Measurements from ENCODE around the gene RASA4.
"Not testable (repeated sequence)": the region's sequence is repeated elsewhere in the genome, so short reads cannot be mapped to it uniquely, and the experiment has no call there.

DNA sequence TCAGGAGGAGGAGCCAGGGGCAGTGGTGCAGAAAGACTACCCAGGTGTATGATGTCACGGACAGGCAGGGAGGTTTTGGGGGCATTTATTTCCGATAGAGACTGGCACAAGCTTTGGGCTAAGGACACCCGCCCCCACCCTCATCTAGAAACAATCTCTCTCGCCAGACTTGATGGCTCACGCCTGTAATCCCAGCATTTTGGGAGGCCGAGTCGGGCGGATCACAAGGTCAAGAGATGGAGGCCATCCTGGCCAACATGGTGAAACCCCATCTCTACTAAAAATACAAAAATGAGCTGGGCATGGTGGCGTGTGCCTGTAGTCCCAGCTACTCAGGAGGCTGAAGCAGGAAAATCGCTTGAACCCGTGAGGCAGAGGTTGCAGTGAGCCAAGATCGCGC is 20.4 kb upstream of the RASA4 start:
- TF ChIP-seq, protein P1, sequence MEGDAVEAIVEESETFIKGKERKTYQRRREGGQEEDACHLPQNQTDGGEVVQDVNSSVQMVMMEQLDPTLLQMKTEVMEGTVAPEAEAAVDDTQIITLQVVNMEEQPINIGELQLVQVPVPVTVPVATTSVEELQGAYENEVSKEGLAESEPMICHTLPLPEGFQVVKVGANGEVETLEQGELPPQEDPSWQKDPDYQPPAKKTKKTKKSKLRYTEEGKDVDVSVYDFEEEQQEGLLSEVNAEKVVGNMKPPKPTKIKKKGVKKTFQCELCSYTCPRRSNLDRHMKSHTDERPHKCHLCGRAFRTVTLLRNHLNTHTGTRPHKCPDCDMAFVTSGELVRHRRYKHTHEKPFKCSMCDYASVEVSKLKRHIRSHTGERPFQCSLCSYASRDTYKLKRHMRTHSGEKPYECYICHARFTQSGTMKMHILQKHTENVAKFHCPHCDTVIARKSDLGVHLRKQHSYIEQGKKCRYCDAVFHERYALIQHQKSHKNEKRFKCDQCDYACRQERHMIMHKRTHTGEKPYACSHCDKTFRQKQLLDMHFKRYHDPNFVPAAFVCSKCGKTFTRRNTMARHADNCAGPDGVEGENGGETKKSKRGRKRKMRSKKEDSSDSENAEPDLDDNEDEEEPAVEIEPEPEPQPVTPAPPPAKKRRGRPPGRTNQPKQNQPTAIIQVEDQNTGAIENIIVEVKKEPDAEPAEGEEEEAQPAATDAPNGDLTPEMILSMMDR (IDR thresholded peaks at IDR 0.05) = not testable (repeated sequence)
- TF ChIP-seq EZH2 (IDR thresholded peaks at IDR 0.05; ENCODE audit: borderline replicate concordance, insufficient read depth, low read depth, low read length, poor library complexity, severe bottlenecking) = not testable (repeated sequence)

All from B cell (primary cell).